GM21723 (cell line): ENCODE measurements around the gene HSPA4.
A peak's percentile ranks its signal among the peaks of the same experiment; 100 is the strongest.
"Not testable (repeated sequence)": the region's sequence is repeated elsewhere in the genome, so short reads cannot be mapped to it uniquely, and the experiment has no call there.

Experiments
- ATAC-seq: cut with Tn5 transposase; IDR thresholded peaks from one replicate; pipeline ENCODE4 v1.9.1; 2021; ENCODE audit warnings: mild to moderate bottlenecking, moderate library complexity; ENCODE audit not compliant: unreplicated experiment

The HSPA4 gene

GRCh38 chr5:133051542-133052316, at the start of gene HSPA4:
TSS of gene HSPA4 (plus strand) at chr5:133052013. CDS start at chr5:133052251, 238 bp downstream.
- ATAC-seq = peak; percentile 84

GRCh38 chr5:133006653-133007052, 45.2 kb upstream of the HSPA4 start:
- ATAC-seq = no peak

GRCh38 chr5:133008455-133008854, 43.4 kb upstream of the HSPA4 start:
- not testable (repeated sequence) for ATAC-seq

- ATAC-seq = no peak
Measured at GRCh38 chr5:133015466-133015865, 36.3 kb upstream of the HSPA4 start.

- no peak for ATAC-seq
Measured at GRCh38 chr5:133017964-133018363, 33.8 kb upstream of the HSPA4 start.

GRCh38 chr5:133019471-133019870, 32.3 kb upstream of the HSPA4 start:
- not testable (repeated sequence) for ATAC-seq

GRCh38 chr5:133025804-133026663, 25.8 kb upstream of the HSPA4 start, which contains the start of gene ZCCHC10:
TSS of gene ZCCHC10 (minus strand) at chr5:133026549. CDS start at chr5:133026537, 12 bp downstream.
- ATAC-seq = peak; percentile 98

GRCh38 chr5:133026664-133027153, 25.1 kb upstream of the HSPA4 start:
- ATAC-seq = no peak

GRCh38 chr5:133029416-133029815, 22.4 kb upstream of the HSPA4 start:
- ATAC-seq = no peak

- ATAC-seq = no peak
Measured at GRCh38 chr5:133030343-133031005, 21.3 kb upstream of the HSPA4 start.

- peak; percentile 72 for ATAC-seq
Measured at GRCh38 chr5:133032852-133033742, 18.7 kb upstream of the HSPA4 start.

- ATAC-seq = no peak
Measured at GRCh38 chr5:133034064-133034463, 17.7 kb upstream of the HSPA4 start.

GRCh38 chr5:133035224-133035623, 16.6 kb upstream of the HSPA4 start:
- ATAC-seq = no peak

GRCh38 chr5:133036677-133037076, 15.1 kb upstream of the HSPA4 start:
- ATAC-seq = not testable (repeated sequence)

- no peak for ATAC-seq
Measured at GRCh38 chr5:133041157-133041784, 10.5 kb upstream of the HSPA4 start.

GRCh38 chr5:133041910-133042309, 9.9 kb upstream of the HSPA4 start:
- ATAC-seq = no peak

- ATAC-seq = not testable (repeated sequence)
Measured at GRCh38 chr5:133046560-133046959, 5.3 kb upstream of the HSPA4 start.

GRCh38 chr5:133047404-133047803, 4.4 kb upstream of the HSPA4 start:
- ATAC-seq = no peak

GRCh38 chr5:133048993-133049725, 2.7 kb upstream of the HSPA4 start:
- ATAC-seq = no peak
